HepG2 (cell line): ENCODE results near the gene HCFC1R1. TPM values are rescaled to one million over a fixed set of nuclear protein-coding genes. Genes with fewer than 3 reads are reported as not detected.
A peak's percentile ranks its signal among the peaks of the same experiment; 100 is the strongest.

ENCODE experiments used
- MTA3 ChIP-seq: sonication (generic); formaldehyde crosslinking; IDR thresholded peaks from 2 replicates; pipeline ENCODE4 v1.4.0; 2020; ENCODE audit warnings: missing genetic modification reagents
- MXD4 ChIP-seq: IDR thresholded peaks from 2 replicates; pipeline ENCODE4 v1.6.1; 2016; ENCODE audit warnings: mild to moderate bottlenecking, missing biosample characterization, missing genetic modification reagents
- NFE2 ChIP-seq: sonication (generic); formaldehyde crosslinking; IDR thresholded peaks from 2 replicates; pipeline ENCODE4 v1.4.0; 2020; ENCODE audit warnings: missing genetic modification reagents
- RBM39 ChIP-seq: fragments of 200-400 bp; formaldehyde crosslinking; IDR thresholded peaks from one replicate; pipeline ENCODE4 v1.6.1; 2018; ENCODE audit warnings: antibody characterized with exemption, mild to moderate bottlenecking, low read depth, low read length; ENCODE audit not compliant: poor library complexity, severe bottlenecking
- SALL1 ChIP-seq: sonication (generic); formaldehyde crosslinking; IDR thresholded peaks from 2 replicates; pipeline ENCODE4 v1.8.0; 2022; ENCODE audit warnings: mild to moderate bottlenecking, missing genetic modification reagents
- ZFP1 ChIP-seq: IDR thresholded peaks from 2 replicates; pipeline ENCODE4 v1.6.1; 2016
- ZFP36 ChIP-seq: fragments of 150-350 bp; IDR thresholded peaks from 2 replicates; pipeline ENCODE4 v1.6.1; 2018; ENCODE audit warnings: borderline replicate concordance, low read length, low read depth; ENCODE audit not compliant: partially characterized antibody
- ZNF251 ChIP-seq: sonication (generic); formaldehyde crosslinking; IDR thresholded peaks from 2 replicates; pipeline ENCODE4 v1.9.0; 2021; ENCODE audit warnings: mild to moderate bottlenecking, missing genetic modification reagents
- ZNF33B ChIP-seq: sonication (generic); formaldehyde crosslinking; IDR thresholded peaks from 2 replicates; pipeline ENCODE4 v1.5.1; 2020; ENCODE audit warnings: mild to moderate bottlenecking, missing genetic modification reagents
- ZNF44 ChIP-seq: sonication (generic); formaldehyde crosslinking; IDR thresholded peaks from 2 replicates; pipeline ENCODE4 v1.5.1; 2020; ENCODE audit warnings: mild to moderate bottlenecking, missing genetic modification reagents
- ZNF549 ChIP-seq: sonication (generic); formaldehyde crosslinking; IDR thresholded peaks from 2 replicates; pipeline ENCODE4 v1.5.0; 2020; ENCODE audit warnings: missing genetic modification reagents
- ZNF550 ChIP-seq: sonication (generic); formaldehyde crosslinking; IDR thresholded peaks from 2 replicates; pipeline ENCODE4 v1.4.0; 2020; ENCODE audit warnings: mild to moderate bottlenecking, missing genetic modification reagents, borderline replicate concordance
- ZNF614 ChIP-seq: IDR thresholded peaks from 2 replicates; pipeline ENCODE4 v1.6.1; 2018; ENCODE audit warnings: missing biosample characterization, missing genetic modification reagents, inconsistent platforms, borderline replicate concordance
- ZNF75D ChIP-seq: sonication (generic); formaldehyde crosslinking; IDR thresholded peaks from 2 replicates; pipeline ENCODE4 v1.8.1; 2023; ENCODE audit warnings: missing genetic modification reagents, mild to moderate bottlenecking, borderline replicate concordance
- ZNF775 ChIP-seq: sonication (generic); formaldehyde crosslinking; IDR thresholded peaks from 2 replicates; pipeline ENCODE4 v1.4.0; 2020; ENCODE audit warnings: missing genetic modification reagents, mild to moderate bottlenecking, moderate library complexity, borderline replicate concordance
- polyA plus RNA-seq, 8 experiments: library from polyadenylated mRNA; depleted of rRNA in 3 of 8; stranded (reverse) in 7 of 8; unstranded in 1 of 8; fragments of >200 nt; fragmentation: Illumina TruSeq in 4 of 8; extraction: Trizol in 4 of 8; gene quantifications; 2 replicates each; pipeline versions ENCODE4 v1.2.1 to v1.2.3, GENCODE V29; 2011 to 2016; ENCODE audit warnings: low read depth in 4 of 8, missing spikeins in 1 of 8, mixed read lengths in 1 of 8; ENCODE audit not compliant: insufficient read depth in 1 of 8
- total RNA-seq, 5 experiments: library from RNA; depleted of rRNA; stranded (reverse); fragments of >200 nt; fragmentation: Illumina TruSeq; extraction: Trizol; gene quantifications; 2 replicates each; pipeline ENCODE4 v1.2.3, GENCODE V29; 2016; ENCODE audit warnings: low read depth in 1 of 5
- TF ChIP-seq, protein P1 (sequence below): sonication (generic); formaldehyde crosslinking; conservative IDR thresholded peaks from 2 replicates; pipeline ENCODE4 v1.8.0; 2022; ENCODE audit warnings: low read depth, missing genetic modification reagents
- TF ChIP-seq, protein P2 (sequence below): sonication (generic); formaldehyde crosslinking; IDR thresholded peaks from 2 replicates; pipeline ENCODE4 v1.5.0; 2020; ENCODE audit warnings: mild to moderate bottlenecking, low read depth, missing genetic modification reagents, borderline replicate concordance
- TF ChIP-seq, protein P3 (sequence below): sonication (generic); formaldehyde crosslinking; IDR thresholded peaks from 2 replicates; pipeline ENCODE4 v1.8.1; 2023; ENCODE audit warnings: mild to moderate bottlenecking, missing genetic modification reagents, borderline replicate concordance
- TF ChIP-seq, protein P4 (sequence below): sonication (generic); formaldehyde crosslinking; IDR thresholded peaks from 2 replicates; pipeline ENCODE4 v1.5.0; 2020; ENCODE audit warnings: mild to moderate bottlenecking, missing genetic modification reagents, moderate library complexity
- TF ChIP-seq, protein P5 (sequence below): sonication (generic); formaldehyde crosslinking; IDR thresholded peaks from 2 replicates; pipeline ENCODE4; 2020; ENCODE audit warnings: missing genetic modification reagents, mild to moderate bottlenecking, borderline replicate concordance

Gene HCFC1R1
- total and polyA plus RNA-seq, 2 of the 13 experiments (the other 11 are each of a cell fraction or from before 2014, with no cell fraction given) = 13.8 to 16.1 TPM

DNA sequence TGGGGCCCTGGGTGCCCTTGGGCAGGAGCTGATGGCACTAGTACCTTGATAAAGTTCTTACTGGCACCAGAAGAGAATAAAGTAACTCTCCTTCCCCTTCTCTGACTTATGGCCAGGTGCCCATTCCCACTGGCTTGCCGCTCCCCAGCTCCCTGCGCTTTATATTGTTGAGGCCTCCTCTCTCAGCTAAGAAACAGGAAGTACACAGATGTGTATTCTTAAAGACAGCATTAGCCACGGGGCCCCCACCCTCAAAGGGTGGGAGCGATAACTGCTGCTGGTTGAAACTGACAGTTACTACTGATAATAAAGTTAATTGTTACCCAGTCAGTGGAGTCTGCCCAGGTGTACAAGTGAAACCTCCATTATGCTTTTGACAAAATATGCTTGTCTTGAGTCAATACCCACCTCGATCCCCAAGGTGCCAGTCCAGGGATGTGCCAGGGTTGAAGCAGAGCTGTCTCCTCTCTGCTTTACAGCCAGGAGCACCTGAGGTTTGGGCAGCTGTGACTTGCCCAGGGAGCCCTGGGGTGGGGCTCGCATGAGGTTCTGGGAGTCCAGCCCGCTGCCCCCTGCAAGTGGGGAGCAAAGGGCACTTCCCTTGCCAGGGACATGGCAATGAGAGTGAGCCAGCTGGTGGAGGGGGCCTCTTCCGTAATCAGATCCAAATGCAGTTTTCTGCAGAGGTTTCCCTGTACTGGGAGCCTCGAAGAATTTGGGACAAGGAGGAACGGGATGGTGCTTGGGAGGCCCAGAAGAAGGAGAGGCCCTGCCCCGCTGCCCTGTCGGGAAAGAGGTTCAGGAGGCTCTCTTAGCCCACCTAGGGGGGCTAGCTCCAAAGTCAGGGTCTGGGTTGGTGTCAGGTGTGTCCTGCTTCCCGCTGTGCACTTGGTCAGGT is 16.4 kb downstream of the HCFC1R1 start (continued):
- TF ChIP-seq, protein P1, sequence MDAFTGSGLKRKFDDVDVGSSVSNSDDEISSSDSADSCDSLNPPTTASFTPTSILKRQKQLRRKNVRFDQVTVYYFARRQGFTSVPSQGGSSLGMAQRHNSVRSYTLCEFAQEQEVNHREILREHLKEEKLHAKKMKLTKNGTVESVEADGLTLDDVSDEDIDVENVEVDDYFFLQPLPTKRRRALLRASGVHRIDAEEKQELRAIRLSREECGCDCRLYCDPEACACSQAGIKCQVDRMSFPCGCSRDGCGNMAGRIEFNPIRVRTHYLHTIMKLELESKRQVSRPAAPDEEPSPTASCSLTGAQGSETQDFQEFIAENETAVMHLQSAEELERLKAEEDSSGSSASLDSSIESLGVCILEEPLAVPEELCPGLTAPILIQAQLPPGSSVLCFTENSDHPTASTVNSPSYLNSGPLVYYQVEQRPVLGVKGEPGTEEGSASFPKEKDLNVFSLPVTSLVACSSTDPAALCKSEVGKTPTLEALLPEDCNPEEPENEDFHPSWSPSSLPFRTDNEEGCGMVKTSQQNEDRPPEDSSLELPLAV (CRISPR knock-in tag) = no peak
- no peak for TF ChIP-seq NFE2 (CRISPR knock-in tag)
- TF ChIP-seq ZNF614 (CRISPR knock-in tag) = no peak
- TF ChIP-seq MXD4 (CRISPR knock-in tag) = no peak
- TF ChIP-seq, protein P2, sequence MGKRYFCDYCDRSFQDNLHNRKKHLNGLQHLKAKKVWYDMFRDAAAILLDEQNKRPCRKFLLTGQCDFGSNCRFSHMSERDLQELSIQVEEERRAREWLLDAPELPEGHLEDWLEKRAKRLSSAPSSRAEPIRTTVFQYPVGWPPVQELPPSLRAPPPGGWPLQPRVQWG (CRISPR knock-in tag) = no peak
- no peak for TF ChIP-seq ZNF549
- TF ChIP-seq RBM39 = no peak
- no peak for TF ChIP-seq ZFP36
- TF ChIP-seq ZNF75D = no peak
- TF ChIP-seq, protein P3, sequence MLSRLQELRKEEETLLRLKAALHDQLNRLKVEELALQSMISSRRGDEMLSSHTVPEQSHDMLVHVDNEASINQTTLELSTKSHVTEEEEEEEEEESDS (CRISPR knock-in tag) = no peak
- TF ChIP-seq, protein P4, sequence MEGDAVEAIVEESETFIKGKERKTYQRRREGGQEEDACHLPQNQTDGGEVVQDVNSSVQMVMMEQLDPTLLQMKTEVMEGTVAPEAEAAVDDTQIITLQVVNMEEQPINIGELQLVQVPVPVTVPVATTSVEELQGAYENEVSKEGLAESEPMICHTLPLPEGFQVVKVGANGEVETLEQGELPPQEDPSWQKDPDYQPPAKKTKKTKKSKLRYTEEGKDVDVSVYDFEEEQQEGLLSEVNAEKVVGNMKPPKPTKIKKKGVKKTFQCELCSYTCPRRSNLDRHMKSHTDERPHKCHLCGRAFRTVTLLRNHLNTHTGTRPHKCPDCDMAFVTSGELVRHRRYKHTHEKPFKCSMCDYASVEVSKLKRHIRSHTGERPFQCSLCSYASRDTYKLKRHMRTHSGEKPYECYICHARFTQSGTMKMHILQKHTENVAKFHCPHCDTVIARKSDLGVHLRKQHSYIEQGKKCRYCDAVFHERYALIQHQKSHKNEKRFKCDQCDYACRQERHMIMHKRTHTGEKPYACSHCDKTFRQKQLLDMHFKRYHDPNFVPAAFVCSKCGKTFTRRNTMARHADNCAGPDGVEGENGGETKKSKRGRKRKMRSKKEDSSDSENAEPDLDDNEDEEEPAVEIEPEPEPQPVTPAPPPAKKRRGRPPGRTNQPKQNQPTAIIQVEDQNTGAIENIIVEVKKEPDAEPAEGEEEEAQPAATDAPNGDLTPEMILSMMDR = no peak
- TF ChIP-seq ZNF550 (CRISPR knock-in tag) = no peak
- TF ChIP-seq ZNF33B (CRISPR knock-in tag) = no peak
- no peak for TF ChIP-seq ZFP1 (CRISPR knock-in tag)
- no peak for TF ChIP-seq MTA3 (CRISPR knock-in tag)
- TF ChIP-seq, protein P5, sequence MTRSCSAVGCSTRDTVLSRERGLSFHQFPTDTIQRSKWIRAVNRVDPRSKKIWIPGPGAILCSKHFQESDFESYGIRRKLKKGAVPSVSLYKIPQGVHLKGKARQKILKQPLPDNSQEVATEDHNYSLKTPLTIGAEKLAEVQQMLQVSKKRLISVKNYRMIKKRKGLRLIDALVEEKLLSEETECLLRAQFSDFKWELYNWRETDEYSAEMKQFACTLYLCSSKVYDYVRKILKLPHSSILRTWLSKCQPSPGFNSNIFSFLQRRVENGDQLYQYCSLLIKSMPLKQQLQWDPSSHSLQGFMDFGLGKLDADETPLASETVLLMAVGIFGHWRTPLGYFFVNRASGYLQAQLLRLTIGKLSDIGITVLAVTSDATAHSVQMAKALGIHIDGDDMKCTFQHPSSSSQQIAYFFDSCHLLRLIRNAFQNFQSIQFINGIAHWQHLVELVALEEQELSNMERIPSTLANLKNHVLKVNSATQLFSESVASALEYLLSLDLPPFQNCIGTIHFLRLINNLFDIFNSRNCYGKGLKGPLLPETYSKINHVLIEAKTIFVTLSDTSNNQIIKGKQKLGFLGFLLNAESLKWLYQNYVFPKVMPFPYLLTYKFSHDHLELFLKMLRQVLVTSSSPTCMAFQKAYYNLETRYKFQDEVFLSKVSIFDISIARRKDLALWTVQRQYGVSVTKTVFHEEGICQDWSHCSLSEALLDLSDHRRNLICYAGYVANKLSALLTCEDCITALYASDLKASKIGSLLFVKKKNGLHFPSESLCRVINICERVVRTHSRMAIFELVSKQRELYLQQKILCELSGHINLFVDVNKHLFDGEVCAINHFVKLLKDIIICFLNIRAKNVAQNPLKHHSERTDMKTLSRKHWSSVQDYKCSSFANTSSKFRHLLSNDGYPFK (CRISPR knock-in tag) = no peak
- no peak for TF ChIP-seq ZNF775 (CRISPR knock-in tag)
- no peak for TF ChIP-seq ZNF44
- TF ChIP-seq ZNF251 = no peak
- peak; percentile 33; the same call in 1 of the 2 replicates for TF ChIP-seq SALL1 (CRISPR knock-in tag)
